ENCODE data around the gene EMILIN2. TPM values are rescaled to one million over a fixed set of nuclear protein-coding genes. Genes with fewer than 3 reads are reported as not detected.
A peak's percentile ranks its signal among the peaks of the same experiment; 100 is the strongest.

The EMILIN2 gene
- total and polyA plus RNA-seq, 9 of the 15 experiments (the other 6 are each of a cell fraction or from before 2014, with no cell fraction given), result 0.01 to 0.40 (median 0.19) TPM

- TF ChIP-seq, protein P1, sequence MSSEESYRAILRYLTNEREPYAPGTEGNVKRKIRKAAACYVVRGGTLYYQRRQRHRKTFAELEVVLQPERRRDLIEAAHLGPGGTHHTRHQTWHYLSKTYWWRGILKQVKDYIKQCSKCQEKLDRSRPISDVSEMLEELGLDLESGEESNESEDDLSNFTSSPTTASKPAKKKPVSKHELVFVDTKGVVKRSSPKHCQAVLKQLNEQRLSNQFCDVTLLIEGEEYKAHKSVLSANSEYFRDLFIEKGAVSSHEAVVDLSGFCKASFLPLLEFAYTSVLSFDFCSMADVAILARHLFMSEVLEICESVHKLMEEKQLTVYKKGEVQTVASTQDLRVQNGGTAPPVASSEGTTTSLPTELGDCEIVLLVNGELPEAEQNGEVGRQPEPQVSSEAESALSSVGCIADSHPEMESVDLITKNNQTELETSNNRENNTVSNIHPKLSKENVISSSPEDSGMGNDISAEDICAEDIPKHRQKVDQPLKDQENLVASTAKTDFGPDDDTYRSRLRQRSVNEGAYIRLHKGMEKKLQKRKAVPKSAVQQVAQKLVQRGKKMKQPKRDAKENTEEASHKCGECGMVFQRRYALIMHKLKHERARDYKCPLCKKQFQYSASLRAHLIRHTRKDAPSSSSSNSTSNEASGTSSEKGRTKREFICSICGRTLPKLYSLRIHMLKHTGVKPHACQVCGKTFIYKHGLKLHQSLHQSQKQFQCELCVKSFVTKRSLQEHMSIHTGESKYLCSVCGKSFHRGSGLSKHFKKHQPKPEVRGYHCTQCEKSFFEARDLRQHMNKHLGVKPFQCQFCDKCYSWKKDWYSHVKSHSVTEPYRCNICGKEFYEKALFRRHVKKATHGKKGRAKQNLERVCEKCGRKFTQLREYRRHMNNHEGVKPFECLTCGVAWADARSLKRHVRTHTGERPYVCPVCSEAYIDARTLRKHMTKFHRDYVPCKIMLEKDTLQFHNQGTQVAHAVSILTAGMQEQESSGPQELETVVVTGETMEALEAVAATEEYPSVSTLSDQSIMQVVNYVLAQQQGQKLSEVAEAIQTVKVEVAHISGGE (CRISPR knock-in tag; IDR thresholded peaks at IDR 0.05), result peak in 1 of 3 experiments; percentile 68; a peak in 1 of 6 replicates
- no peak for TF ChIP-seq ZNF699 (CRISPR knock-in tag; IDR thresholded peaks at IDR 0.05; ENCODE audit: insufficient replicate concordance)
- TF ChIP-seq, protein P2, sequence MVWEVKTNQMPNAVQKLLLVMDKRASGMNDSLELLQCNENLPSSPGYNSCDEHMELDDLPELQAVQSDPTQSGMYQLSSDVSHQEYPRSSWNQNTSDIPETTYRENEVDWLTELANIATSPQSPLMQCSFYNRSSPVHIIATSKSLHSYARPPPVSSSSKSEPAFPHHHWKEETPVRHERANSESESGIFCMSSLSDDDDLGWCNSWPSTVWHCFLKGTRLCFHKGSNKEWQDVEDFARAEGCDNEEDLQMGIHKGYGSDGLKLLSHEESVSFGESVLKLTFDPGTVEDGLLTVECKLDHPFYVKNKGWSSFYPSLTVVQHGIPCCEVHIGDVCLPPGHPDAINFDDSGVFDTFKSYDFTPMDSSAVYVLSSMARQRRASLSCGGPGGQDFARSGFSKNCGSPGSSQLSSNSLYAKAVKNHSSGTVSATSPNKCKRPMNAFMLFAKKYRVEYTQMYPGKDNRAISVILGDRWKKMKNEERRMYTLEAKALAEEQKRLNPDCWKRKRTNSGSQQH (CRISPR knock-in tag; IDR thresholded peaks at IDR 0.05), result no peak
- peak; percentile 89 for TF ChIP-seq MTA3 (IDR thresholded peaks at IDR 0.05; ENCODE audit: borderline replicate concordance)
- TF ChIP-seq, protein P3, sequence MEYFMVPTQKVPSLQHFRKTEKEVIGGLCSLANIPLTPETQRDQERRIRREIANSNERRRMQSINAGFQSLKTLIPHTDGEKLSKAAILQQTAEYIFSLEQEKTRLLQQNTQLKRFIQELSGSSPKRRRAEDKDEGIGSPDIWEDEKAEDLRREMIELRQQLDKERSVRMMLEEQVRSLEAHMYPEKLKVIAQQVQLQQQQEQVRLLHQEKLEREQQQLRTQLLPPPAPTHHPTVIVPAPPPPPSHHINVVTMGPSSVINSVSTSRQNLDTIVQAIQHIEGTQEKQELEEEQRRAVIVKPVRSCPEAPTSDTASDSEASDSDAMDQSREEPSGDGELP (CRISPR knock-in tag; IDR thresholded peaks at IDR 0.05; ENCODE audit: borderline replicate concordance), result peak; percentile 43; the same call in 1 of the 2 replicates
- TF ChIP-seq ZNF197 (CRISPR knock-in tag; IDR thresholded peaks at IDR 0.05; ENCODE audit: low read depth), result peak; percentile 80
- no peak for TF ChIP-seq MTF1 (CRISPR knock-in tag; IDR thresholded peaks at IDR 0.05; ENCODE audit: borderline replicate concordance)
- TF ChIP-seq ZFP30 (CRISPR knock-in tag; IDR thresholded peaks at IDR 0.05; ENCODE audit: borderline replicate concordance), result no peak
- peak; percentile 58; the same call in 1 of the 2 replicates for TF ChIP-seq NCOA1 (IDR thresholded peaks at IDR 0.05; ENCODE audit: low read depth)
Observed at GRCh38 chr18:2894131-2894840, 47.5 kb downstream of the EMILIN2 start (continued).
